Adrenal gland (tissue), 5 donors: ENCODE data around the gene ITCH.

Experiments used
- POLR2A ChIP-seq, 2 donors: fragments of 450-650 bp; IDR thresholded peaks; one replicate each; pipeline ENCODE4 v1.6.1; 2017; ENCODE audit warnings: antibody characterized with exemption in 2 of 2, mild to moderate bottlenecking in 2 of 2, moderate library complexity in 1 of 2
- TF ChIP-seq, protein P1 (sequence below), 6 experiments: fragments of 450-650 bp in 4 of 6; fragments of 200-600 bp in 2 of 6; sonication (generic) in 1 of 6; IDR thresholded peaks; 1 replicate in 5 of 6; 2 replicates in 1 of 6; pipeline versions ENCODE4 v1.5.1 to v1.8.0; 2016 to 2021; ENCODE audit warnings: antibody characterized with exemption in 6 of 6, mild to moderate bottlenecking in 2 of 6, moderate library complexity in 1 of 6
- donor health status: DM: no; HTN: no; CAD: no.

DNA sequence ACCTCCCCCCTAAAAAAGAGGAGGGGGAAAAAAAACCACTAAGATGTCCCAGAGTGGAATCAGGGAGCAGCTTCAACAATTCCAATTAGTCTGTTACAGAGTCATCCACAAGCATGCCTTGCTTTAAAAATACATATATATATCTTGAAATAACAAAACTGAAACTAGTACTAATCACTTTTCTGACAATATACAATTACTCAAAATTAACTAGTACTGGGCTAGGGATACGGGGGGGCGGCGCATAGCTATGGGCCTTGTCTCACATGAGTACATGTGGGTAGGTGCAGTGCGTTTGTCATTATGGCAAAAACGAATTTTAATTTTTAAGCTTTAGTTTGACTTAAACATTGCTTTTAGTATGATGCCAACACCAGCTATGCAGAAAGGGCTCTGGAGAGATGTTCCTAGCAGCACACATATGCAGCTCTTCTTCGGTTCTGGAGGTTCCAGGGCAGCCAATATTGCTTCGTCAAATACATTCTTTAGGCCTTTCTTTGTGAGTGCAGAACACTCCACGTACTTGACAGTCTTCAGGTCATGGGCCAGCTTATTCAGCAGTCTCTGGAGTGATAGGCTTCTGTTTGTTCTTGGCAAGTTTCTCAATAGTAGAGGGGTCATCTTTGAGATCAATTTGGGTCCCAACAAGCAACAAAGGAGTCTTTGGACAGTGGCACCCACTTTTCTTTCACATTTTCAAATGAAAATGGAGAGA lies 38.8 kb downstream of the ITCH start:
- no peak for TF ChIP-seq POLR2A (IDR thresholded peaks at IDR 0.05)
- TF ChIP-seq, protein P1, sequence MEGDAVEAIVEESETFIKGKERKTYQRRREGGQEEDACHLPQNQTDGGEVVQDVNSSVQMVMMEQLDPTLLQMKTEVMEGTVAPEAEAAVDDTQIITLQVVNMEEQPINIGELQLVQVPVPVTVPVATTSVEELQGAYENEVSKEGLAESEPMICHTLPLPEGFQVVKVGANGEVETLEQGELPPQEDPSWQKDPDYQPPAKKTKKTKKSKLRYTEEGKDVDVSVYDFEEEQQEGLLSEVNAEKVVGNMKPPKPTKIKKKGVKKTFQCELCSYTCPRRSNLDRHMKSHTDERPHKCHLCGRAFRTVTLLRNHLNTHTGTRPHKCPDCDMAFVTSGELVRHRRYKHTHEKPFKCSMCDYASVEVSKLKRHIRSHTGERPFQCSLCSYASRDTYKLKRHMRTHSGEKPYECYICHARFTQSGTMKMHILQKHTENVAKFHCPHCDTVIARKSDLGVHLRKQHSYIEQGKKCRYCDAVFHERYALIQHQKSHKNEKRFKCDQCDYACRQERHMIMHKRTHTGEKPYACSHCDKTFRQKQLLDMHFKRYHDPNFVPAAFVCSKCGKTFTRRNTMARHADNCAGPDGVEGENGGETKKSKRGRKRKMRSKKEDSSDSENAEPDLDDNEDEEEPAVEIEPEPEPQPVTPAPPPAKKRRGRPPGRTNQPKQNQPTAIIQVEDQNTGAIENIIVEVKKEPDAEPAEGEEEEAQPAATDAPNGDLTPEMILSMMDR (IDR thresholded peaks at IDR 0.05) = no peak
